Right atrium auricular region (tissue), 2 donors: Measurements from ENCODE around the gene CACNA1H. TPM values are rescaled to one million over a fixed set of nuclear protein-coding genes. Genes with fewer than 3 reads are reported as not detected.
"Not testable (repeated sequence)": the region's sequence is repeated elsewhere in the genome, so short reads cannot be mapped to it uniquely, and the experiment has no call there.

ENCODE experiments used
- DNase-seq: peaks from one replicate; pipeline ENCODE4 v3.0.0-alpha.2; 2019; ENCODE audit warnings: low spot score
- H3K27ac ChIP-seq, 2 donors: fragments of 200-600 bp; sonication (generic); 1 replicate in 1 of 2; 2 replicates in 1 of 2; pipeline ENCODE4 v1.5.1; 2016 to 2019
- H3K27me3 ChIP-seq, 2 donors: fragments of 200-600 bp; sonication (generic); one replicate each; pipeline versions ENCODE4 v1.5.1 to v1.6.0; 2017 to 2019
- H3K36me3 ChIP-seq: fragments of 200-600 bp; sonication (generic); one replicate; pipeline ENCODE4 v1.5.1; 2016
- H3K4me1 ChIP-seq, 2 donors: fragments of 200-600 bp; sonication (generic); one replicate each; pipeline versions ENCODE4 v1.5.1 to v1.6.0; 2017 to 2019
- H3K4me3 ChIP-seq, 2 donors: fragments of 200-600 bp; sonication (generic); 1 replicate in 1 of 2; 2 replicates in 1 of 2; pipeline ENCODE4 v1.5.1; 2017 to 2019; ENCODE audit warnings: mild to moderate bottlenecking in 1 of 2, moderate library complexity in 1 of 2
- H3K9me3 ChIP-seq, 2 donors: fragments of 200-600 bp; sonication (generic); one replicate each; pipeline ENCODE4 v1.5.1; 2019
- total RNA-seq, 2 donors: library from RNA; depleted of rRNA; stranded (reverse); fragments of >200 nt; gene quantifications; one replicate each; pipeline ENCODE4 v1.1.0, GENCODE V29; 2016
- TF ChIP-seq, protein P1 (sequence below), 2 donors: fragments of 200-600 bp; sonication (generic); IDR thresholded peaks; one replicate each; pipeline ENCODE4 v1.5.1; 2019; ENCODE audit warnings: antibody characterized with exemption in 2 of 2

The CACNA1H gene
- total RNA-seq, 2 donors from 2014 or later = 7.0 to 9.4 TPM

- DNase-seq = no peak
- H3K27ac ChIP-seq = no peak overlapping the region
Measured at GRCh38 chr16:1244881-1245280, 92.0 kb downstream of the CACNA1H start.

GRCh38 chr16:1245452-1246020, 92.6 kb downstream of the CACNA1H start:
- no peak for DNase-seq
- no peaks in the 10 kb centered on the region for H3K36me3 ChIP-seq
- no peak overlapping the region for H3K4me3 ChIP-seq
- no peaks in the 10 kb centered on the region for H3K9me3 ChIP-seq
- H3K27me3 ChIP-seq = no peaks in the 10 kb centered on the region
- TF ChIP-seq, protein P1, sequence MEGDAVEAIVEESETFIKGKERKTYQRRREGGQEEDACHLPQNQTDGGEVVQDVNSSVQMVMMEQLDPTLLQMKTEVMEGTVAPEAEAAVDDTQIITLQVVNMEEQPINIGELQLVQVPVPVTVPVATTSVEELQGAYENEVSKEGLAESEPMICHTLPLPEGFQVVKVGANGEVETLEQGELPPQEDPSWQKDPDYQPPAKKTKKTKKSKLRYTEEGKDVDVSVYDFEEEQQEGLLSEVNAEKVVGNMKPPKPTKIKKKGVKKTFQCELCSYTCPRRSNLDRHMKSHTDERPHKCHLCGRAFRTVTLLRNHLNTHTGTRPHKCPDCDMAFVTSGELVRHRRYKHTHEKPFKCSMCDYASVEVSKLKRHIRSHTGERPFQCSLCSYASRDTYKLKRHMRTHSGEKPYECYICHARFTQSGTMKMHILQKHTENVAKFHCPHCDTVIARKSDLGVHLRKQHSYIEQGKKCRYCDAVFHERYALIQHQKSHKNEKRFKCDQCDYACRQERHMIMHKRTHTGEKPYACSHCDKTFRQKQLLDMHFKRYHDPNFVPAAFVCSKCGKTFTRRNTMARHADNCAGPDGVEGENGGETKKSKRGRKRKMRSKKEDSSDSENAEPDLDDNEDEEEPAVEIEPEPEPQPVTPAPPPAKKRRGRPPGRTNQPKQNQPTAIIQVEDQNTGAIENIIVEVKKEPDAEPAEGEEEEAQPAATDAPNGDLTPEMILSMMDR (IDR thresholded peaks at IDR 0.05) = no peak
- no peaks in the 10 kb centered on the region for H3K4me1 ChIP-seq
- no peak overlapping the region for H3K27ac ChIP-seq

More at GRCh38 chr16:1244881-1245280, 92.0 kb downstream of the CACNA1H start:
- Histone ChIP-seq H3K36me3 (no peaks in the 10 kb centered on the region), H3K9me3 (no peaks in the 10 kb centered on the region), H3K27me3 (no peaks in the 10 kb centered on the region), H3K4me1 (no peaks in the 10 kb centered on the region), H3K4me3 (no peak overlapping the region)
- TF ChIP-seq, protein P1 (IDR thresholded peaks at IDR 0.05) = no peak

DNA sequence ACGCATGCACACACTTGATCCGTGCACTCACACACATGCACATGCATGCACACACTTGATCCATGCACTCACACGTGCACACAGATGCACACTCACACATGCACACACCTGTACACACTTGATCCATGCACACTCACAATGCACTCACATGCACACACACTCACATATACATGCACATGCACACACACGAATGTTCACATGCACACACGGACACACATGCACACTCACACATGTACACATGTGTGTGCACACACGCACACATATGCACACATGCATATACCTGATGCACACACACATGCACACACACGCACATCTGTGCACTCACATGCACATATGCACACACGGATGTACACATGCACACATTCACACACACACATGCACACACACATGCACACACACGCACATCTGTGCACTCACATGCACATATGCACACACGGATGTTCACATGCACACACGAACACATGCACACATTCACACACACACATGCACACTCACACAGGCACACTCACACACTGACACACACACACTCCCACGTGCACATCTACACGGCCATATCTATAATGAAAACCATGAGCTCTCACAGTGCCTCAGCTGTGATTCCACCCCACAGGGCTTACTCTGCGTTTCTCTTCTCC, 95.1 kb downstream of the CACNA1H start:
- H3K27ac ChIP-seq, H3K4me3 ChIP-seq, DNase-seq, H3K9me3 ChIP-seq, H3K27me3 ChIP-seq, H3K36me3 ChIP-seq, H3K4me1 ChIP-seq: not testable (repeated sequence)

DNA sequence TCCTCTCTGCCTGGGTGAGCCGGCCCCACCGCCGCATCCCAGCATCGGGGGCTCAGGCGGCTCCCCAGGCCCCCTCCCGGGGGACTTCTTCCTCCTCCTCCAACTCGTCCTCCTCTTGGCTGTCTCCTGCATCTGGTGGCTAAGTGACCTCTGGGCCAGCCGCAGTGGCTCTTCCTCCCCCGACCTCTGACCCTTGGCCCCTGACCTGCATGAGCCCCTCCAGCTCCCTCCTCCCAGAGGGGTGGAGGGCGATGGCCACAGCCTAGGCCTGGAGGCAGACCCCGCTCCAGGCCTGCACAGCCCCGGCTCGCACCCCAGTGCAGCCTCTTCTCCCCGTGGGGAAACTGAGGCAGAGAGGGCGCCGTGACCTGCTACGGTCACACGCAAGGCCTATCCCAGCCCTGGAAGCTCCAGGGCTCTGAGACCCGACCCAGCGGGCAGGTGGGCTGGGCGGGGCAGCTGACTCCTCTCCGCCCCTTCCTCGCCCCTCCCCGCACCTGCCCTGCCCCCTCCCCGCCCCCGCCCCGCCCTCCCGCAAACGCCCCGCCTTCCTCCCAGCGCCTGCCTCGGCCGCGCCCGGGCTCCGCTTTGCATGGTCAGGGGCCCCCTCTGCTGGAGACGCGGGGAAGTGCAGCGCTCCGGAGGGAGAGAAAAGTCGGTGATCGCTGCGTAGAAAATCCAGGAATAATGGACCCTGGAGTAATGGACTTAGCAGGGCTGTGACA, 96.3 kb downstream of the CACNA1H start:
- not testable (repeated sequence) for H3K9me3 ChIP-seq, H3K27ac ChIP-seq, H3K36me3 ChIP-seq, H3K4me1 ChIP-seq, DNase-seq, H3K27me3 ChIP-seq, H3K4me3 ChIP-seq

- H3K9me3 ChIP-seq, H3K27ac ChIP-seq, H3K4me1 ChIP-seq, H3K4me3 ChIP-seq, H3K36me3 ChIP-seq, H3K27me3 ChIP-seq, DNase-seq: not testable (repeated sequence)
Measured at GRCh38 chr16:1253701-1254364, 100.9 kb downstream of the CACNA1H start.

GRCh38 chr16:1254821-1255220, 101.9 kb downstream of the CACNA1H start:
- H3K36me3 ChIP-seq, DNase-seq, H3K27me3 ChIP-seq, H3K4me3 ChIP-seq, H3K4me1 ChIP-seq, H3K27ac ChIP-seq, H3K9me3 ChIP-seq: not testable (repeated sequence)

DNA sequence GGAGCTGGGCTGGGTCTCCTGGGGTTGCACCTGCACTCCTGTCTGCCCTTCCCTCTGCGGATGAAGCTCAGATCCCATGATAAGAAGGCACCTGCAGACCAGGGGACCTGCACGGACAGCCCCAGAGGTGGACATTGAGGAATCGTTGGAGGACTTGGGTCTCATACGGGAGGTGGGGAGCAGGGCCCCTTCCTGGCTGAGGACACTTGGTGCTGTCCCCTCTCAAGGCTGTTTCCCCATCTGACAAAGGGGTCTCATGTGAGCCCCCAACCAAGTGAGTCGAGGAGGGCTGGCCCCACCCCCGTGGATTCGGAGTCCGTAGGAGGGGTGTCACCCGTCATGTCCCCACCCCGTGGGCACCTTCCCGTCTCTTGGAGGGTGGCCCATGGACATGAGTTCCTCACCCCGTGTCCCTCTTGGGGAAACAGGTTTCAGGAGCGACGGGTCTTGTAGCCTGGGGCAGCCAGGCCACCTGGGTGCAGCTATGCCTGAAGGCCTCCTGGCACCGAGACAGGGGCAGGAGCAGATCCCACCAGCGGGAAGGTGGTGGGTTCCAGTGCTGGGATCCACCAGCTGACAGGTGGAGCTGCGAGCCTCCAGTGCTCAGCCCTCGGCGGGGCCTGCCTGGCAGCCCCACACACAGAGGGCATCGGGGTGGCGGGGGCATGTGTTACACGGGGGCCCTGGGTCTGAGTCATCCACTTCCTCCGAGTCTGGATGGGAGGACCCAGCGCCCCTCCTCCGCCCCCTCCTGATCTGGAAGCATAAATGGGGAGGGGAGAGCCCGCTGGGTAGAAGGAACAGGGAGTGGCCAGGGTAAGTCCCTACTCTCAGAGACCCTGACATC, 102.6 kb downstream of the CACNA1H start, which contains the start of gene TPSD1:
Gene TPSD1, plus strand, starts transcription at position 794 of the 847 bp plus-strand sequence. CDS start 212 bp downstream, outside the sequence.
- not testable (repeated sequence) for H3K27ac ChIP-seq, H3K27me3 ChIP-seq, H3K36me3 ChIP-seq, H3K9me3 ChIP-seq, H3K4me1 ChIP-seq, H3K4me3 ChIP-seq, DNase-seq

DNA sequence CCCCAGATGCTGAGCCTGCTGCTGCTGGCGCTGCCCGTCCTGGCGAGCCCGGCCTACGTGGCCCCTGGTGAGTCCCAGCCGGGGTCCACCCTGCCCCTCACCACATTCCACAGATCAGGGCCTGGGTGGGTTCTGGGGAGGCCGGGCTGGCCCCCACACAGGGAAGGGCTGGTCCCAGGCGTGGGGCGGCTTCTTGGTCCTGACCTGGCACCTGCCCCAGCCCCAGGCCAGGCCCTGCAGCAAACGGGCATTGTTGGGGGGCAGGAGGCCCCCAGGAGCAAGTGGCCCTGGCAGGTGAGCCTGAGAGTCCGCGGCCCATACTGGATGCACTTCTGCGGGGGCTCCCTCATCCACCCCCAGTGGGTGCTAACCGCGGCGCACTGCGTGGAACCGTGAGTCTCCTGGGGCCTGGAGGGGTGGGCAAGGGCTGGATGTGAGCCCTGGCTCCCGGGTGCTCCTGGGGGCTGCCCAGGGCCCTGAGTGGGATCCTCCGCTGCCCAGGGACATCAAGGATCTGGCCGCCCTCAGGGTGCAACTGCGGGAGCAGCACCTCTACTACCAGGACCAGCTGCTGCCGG, 103.5 kb downstream of the CACNA1H start:
- not testable (repeated sequence) for H3K27ac ChIP-seq, DNase-seq, H3K4me1 ChIP-seq, H3K27me3 ChIP-seq, H3K36me3 ChIP-seq, H3K4me3 ChIP-seq, H3K9me3 ChIP-seq
